Measurements from ENCODE around the gene TTC3. TPM values are rescaled to one million over a fixed set of nuclear protein-coding genes. Genes with fewer than 3 reads are reported as not detected.
"Not testable (repeated sequence)": the region's sequence is repeated elsewhere in the genome, so short reads cannot be mapped to it uniquely, and the experiment has no call there.

The TTC3 gene
- total RNA-seq, 2 donors from 2014 or later = 68.2 to 74.4 TPM

DNA sequence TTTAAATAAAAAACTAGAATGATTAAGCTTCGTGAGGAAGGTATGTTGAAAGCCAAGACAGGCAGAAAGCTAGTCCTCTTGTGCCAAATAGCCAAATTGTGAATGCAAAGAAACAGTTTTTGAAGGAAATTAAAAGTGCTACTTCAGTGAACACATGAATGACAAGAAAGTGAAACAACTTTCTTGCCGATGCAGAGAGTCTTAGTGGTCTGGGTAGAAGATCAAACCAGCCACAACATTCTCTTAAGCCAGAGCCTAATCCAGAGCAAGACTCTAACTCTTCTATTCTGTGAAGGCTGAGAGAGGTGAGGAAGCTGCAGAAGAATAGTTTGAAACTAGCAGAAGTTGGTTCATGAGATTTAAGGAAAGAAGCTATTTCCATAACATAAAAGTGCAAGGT is 63.2 kb downstream of the TTC3 start:
- intact Hi-C loops (cut with DNase I) = no loop called here
- ATAC-seq = no peak
- no peak for DNase-seq

DNA sequence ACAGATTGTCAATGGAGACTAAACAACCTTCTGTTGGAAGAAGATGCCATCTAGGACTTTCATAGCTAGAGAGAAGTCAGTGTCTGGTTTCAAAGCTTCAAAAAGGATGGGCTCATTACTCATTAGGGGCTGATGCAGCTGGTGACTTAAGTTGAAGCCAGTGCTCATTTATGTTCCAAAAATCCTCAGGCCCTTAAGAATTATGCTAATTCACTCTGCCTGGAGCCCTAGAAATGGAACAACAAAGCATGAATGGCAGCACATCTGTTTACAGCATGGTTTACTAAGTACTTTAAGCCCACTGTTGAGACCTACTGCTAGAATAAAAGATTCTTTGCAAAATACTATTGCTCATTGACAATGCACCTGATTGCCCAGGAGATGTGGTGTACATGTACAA is 63.7 kb downstream of the TTC3 start:
- intact Hi-C loops (cut with DNase I) = no loop called here
- DNase-seq (no peak), ATAC-seq (no peak)

- no peak for DNase-seq
- ATAC-seq = no peak
- intact Hi-C loops (cut with DNase I) = no loop called here
These were observed 66.1 kb downstream of the TTC3 start for GRCh38 chr21:37139154-37139553.

DNA sequence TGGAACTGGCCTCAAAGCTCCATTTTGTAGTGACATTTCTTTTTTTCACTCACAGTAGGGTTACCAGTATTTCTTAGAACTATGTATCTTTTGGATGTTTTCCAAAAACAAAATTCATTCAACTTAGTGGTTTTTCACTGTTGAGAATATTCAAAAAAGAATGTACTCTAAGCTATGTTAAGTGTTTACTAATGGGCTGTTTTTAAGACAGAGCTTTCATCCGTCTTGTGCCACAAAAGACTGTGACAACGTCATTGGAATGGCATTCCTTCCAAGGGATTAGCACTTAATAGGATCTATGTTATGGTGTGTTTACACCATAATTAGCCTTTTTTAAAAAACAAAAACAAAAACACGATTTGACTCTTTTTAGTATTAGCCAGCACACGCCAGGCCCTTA is 66.8 kb downstream of the TTC3 start:
- no peak for ATAC-seq
- DNase-seq = no peak
- intact Hi-C loops (cut with DNase I) = no loop called here

GRCh38 chr21:37143392-37143791 is 70.3 kb downstream of the TTC3 start:
- ATAC-seq; intact Hi-C loops (cut with DNase I); DNase-seq: not testable (repeated sequence)

- no peak for DNase-seq
- intact Hi-C loops (cut with DNase I) = no loop called here
- ATAC-seq = peak in 1 of 2 donors; percentile 16
These were observed 72.6 kb downstream of the TTC3 start for GRCh38 chr21:37145635-37146111.

- ATAC-seq = peak; percentile 34 to 44
- intact Hi-C loops (cut with DNase I) = no loop called here
These were observed 73.5 kb downstream of the TTC3 start for GRCh38 chr21:37146320-37147235.

GRCh38 chr21:37149411-37149810 is 76.4 kb downstream of the TTC3 start:
- intact Hi-C loops (cut with DNase I) = no loop called here
- ATAC-seq (no peak), DNase-seq (no peak)

More at GRCh38 chr21:37146320-37147235, 73.5 kb downstream of the TTC3 start:
- no peak for DNase-seq

GRCh38 chr21:37153196-37153934 is 80.3 kb downstream of the TTC3 start:
- DNase-seq (no peak), ATAC-seq (peak; percentile 41 to 61)
- intact Hi-C loops (cut with DNase I) = no loop called here

- peak; percentile 74 to 91 for ATAC-seq
- DNase-seq = no peak
- intact Hi-C loops (cut with DNase I) = no loop called here
These were observed 80.9 kb downstream of the TTC3 start for GRCh38 chr21:37153935-37154350.

- intact Hi-C loops (cut with DNase I) = no loop called here
- ATAC-seq = no peak
- DNase-seq = no peak
These were observed 82.1 kb downstream of the TTC3 start for GRCh38 chr21:37155186-37155585.

DNA sequence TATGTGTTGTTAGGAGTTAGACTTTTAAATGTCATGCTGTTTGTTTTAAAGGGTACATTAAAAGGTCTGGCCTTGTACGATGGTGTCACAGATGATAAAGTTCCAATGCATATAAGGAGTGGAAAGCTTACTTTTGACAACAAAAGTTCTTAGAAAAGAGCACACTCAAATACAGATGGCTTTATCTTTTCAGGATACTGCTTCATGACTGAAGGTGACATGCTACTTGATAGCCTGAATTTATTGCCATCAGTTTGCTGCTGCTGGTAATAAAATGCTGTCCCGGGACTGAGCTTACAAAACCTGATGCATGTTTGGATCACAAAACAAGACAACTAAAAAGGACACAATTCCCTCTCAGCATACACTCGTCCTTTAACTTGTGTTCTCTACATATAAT is 84.9 kb downstream of the TTC3 start:
- DNase-seq (no peak), ATAC-seq (no peak)
- intact Hi-C loops (cut with DNase I) = no loop called here

DNA sequence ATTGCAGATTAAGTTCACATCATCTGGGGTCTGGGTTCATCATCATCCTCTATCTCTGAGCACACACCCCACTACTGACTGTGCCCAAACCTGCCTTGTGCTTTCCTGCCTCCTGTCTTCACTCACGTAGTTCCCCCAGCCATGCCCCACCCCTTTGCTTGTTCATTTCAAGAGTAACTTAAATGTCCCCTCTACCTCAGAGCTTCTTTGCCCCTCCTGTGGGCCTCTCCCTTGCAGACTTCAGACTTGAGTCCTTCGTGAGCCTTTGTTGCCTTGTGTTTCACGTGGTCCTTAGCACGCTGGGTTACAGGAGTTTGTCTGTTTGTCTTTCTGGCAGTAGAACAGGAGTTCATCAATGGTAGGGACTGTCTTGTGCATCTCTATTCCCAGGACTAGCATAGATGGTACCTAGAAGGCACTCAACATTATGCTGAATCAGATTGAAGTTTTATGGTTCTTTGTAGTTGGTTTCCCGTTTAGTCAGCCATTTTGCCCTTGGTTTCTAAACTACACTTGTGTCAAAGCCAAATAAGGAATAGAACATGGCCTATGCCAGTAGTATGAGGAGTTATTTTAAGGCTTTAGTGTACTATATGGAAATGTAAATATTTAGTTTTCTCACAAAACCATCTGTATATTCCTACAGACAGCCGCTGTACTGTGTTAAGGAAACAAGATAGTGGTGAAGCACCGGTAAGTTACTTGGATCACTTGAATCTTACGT is 86.2 kb downstream of the TTC3 start:
- intact Hi-C loops (cut with DNase I) = no loop called here
- ATAC-seq (no peak), DNase-seq (no peak)

- DNase-seq = no peak
- no peak for ATAC-seq
- intact Hi-C loops (cut with DNase I) = no loop called here
These were observed 86.9 kb downstream of the TTC3 start for GRCh38 chr21:37159949-37160348.

DNA sequence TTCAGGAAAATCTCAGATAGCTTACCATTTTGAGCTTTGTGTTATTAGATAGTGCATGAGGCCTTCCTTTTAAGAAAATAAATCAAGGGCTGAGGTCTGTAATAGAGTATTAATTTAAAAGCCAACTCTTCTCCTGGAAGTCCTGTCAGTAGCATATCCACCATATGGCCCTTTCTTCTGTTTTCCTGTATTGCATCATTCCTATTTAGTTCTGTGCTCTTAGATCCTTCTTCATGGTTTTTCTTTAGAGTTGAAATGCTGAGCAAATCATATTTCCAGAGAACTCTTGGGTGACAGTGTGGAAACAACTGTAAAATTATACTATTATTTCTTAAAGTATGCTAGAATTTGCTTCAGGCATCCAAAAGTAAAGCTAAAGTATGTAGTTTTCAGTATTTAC is 91.7 kb downstream of the TTC3 start:
- no peak for ATAC-seq
- intact Hi-C loops (cut with DNase I) = no loop called here
- DNase-seq = no peak

DNA sequence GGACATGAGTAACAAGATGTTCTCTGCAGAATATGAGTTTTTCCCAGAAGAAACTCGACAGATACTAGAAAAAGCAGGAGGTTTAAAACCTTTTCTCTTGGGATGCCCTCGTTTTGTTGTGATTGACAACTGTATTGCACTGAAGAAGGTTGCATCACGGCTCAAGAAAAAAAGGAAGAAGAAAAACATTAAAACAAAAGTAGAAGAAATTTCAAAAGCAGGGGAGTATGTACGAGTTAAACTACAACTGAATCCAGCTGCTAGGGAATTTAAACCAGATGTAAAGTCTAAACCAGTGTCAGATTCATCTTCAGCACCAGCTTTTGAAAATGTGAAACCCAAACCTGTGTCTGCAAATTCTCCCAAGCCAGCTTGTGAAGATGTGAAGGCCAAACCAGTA is 92.5 kb downstream of the TTC3 start:
- no peak for DNase-seq
- no peak for ATAC-seq
- intact Hi-C loops (cut with DNase I) = no loop called here

DNA sequence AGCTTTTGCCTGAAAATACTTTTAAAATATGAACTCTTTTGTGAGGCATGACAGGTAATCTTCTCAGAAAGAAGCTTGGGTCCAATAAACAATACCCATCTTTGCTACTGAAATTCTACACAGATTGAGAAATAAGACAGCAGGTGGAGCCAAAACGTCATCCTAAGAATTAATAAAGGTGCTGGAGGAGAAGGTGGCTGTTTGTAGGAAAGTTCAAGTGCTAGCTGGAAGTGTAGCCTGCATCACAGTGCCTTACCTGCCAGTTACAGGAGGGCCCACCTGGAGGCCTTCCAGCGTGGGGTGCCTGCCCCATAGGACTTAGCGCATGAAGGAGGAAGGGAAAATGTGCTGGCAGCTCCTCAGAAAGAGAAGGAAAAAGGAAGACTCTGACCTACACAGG is 93.7 kb downstream of the TTC3 start:
- intact Hi-C loops (cut with DNase I) = no loop called here
- DNase-seq (no peak), ATAC-seq (no peak)

GRCh38 chr21:37168666-37169065 is 95.6 kb downstream of the TTC3 start:
- intact Hi-C loops (cut with DNase I) = no loop called here
- ATAC-seq (no peak), DNase-seq (no peak)

DNA sequence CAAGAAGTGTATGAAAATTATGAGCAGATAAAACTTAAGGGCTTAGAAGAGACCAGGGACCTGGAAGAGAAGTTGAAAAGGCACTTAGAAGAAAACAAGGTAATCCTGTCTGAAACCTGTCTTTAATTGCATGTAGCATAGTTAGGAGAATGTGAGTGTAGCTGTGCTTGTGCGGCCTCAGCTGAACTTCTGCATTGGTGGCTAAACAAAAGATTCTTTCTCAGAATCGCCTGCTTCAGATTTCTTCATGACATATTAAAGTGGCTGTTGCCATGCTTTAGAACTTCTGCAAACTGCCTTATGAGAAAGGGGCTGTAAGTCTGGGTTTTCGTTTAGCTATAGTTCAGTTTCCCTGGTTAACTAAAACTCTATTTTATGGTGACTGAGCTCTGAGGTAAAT is 99.6 kb downstream of the TTC3 start:
- intact Hi-C loops (cut with DNase I) = no loop called here
- DNase-seq (no peak), ATAC-seq (no peak)

DNA sequence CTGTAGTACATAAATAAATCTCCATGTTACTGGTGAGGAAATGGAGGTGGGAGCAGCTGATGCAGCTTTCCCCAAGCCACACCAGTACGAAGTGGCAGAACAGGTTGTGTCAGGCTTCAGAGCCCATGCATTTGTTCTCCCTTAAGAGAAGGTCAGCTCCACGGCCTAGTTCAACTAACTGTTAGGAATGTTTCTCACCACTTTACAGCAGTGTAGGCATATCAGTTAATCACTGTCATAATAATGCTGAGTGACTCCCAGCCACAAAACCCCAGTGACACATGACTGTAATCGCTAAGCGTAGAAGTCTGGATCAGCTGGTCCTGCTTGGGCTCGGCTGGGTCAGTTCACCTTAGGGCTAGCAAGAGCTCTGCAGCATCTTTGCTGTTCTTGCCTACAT is 103.7 kb downstream of the TTC3 start:
- no peak for ATAC-seq
- intact Hi-C loops (cut with DNase I) = no loop called here

More for the DNA sequence above, 103.7 kb downstream of the TTC3 start:
- no peak for DNase-seq

Data from left cardiac atrium (tissue), 4 donors.